Measurements from ENCODE around the gene TMEFF2.
"Not testable (repeated sequence)": the region's sequence is repeated elsewhere in the genome, so short reads cannot be mapped to it uniquely, and the experiment has no call there.

Gene TMEFF2

DNA sequence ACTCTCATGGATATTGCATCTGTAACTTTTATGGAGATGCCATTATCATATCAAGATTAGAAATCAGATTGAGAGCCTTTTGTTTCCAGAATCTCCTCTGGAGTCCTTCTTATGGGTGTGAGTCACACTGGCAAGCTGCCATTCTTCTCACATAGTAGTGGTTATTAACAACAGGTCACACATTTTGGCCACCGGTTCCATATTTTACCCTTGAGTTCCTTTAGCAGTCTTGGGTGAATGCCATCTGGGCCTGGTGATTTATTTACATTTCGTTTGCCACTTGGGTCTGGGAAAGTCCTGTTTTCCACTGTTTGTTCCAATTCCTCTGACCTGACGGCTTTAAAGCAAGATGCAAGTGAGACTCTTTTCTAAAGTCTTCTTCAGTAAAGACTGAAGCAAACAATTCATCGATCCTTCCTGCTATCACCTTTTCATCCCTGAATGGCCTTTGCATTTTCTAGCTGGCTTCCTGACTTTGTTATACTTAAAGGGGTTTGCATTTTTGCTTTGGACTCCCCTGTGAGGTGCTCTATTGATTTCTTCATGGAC, 267.3 kb downstream of the TMEFF2 start:
- DNase-seq, result no peak

DNA sequence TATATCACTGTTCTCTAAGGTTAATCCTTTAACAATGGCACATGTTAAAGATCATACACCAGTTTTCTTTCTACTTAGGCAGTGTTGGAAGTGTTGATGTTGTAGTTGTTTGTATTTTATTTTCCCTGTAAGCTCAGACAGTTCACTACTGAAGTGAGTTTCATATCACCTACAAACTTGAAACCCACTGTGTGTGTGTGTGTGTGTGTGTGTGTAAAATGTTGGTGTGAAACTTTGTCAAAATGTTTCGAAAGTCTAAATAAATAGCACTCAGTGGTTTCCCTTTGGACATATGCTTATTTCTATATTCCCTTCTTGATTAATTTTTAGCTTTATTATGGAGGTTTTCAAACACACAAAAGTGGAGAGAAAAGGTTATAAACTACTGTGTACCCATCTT, 268.1 kb downstream of the TMEFF2 start:
- no peak for DNase-seq

DNA sequence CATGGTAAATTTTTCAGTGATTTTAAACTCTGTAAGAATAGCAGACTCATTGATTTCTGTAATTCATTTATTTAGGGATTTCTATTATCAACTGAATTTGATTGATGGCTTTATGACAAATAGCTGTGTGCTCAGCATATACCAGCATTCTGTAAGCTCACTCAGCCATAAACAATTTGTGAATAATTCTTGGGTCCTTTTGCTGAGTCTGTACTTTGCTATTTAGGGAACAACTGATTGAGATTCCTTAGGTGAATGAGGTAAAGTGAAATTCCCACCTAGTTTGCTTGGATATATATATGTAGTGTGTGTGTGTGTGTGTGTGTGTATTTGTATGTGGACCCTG, 271.1 kb downstream of the TMEFF2 start:
- no peak for DNase-seq

DNA sequence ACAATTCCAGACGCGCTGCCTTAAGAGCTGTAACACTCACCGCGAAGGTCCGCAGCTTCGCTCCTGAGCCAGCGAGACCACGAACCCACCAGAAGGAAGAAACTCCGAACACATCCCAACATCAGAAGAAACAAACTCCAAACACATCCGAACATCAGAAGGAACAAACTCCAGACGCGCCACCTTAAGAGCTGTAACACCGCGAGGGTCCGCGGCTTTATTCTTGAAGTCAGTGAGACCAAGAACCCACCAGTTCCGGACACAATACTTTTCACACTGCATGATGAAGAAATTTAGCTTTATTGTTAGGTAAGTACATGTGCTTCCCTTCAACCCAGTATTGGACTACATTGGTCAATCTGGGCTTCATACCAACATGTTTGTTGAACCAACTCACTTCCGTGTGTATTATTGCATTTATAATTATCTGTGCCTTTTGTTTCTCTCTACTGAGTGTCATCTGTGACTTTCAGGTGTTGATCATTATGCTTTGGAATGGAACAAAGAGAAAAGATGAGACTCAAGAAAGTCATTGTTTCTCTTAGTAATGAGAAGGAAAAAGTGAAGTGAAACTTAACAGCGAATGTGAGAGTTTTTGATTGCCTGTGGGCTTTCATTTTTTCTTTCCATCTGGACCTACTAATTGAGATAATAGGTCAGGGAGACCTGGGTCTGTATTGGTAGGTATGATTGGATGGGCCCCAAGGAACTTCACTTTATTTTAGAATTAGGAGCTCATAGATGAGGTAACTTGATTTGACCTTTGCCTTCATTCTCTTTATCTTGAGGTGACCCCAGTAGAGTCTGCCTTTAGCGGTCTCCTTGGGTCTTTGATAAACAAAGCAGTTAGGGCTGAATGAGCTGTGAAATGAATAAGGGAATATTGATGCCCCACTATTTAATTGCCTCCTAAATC, 271.7 kb downstream of the TMEFF2 start:
- DNase-seq, result no peak

GRCh38 chr2:191921650-191922049, 273.1 kb downstream of the TMEFF2 start:
- DNase-seq, result not testable (repeated sequence)

- DNase-seq, result no peak
These were observed 274.2 kb downstream of the TMEFF2 start for GRCh38 chr2:191920502-191920901.

GRCh38 chr2:191917967-191918651, 276.6 kb downstream of the TMEFF2 start:
- DNase-seq, result no peak

DNA sequence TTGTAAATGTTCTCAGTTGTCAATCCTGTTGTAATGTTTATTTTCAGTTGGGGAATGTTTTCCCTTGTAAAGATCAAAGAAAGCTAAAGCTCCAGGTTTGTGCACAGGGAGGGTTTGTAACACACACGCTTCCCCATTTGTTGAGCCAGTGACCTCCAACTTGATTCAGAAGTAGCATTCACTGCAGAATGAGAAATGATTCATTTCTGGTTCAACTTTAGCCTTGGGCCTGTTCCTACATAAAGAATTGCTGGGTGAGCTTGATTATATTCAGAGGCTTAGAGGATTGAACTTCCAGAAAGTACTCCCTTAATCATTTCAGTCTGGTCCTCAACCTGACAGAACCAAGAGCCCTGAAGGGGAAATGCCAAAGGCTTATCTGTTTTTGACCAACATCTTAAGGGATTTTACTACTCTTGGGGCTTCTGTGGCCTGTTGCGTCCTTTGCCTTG, 277.3 kb downstream of the TMEFF2 start:
- DNase-seq, result no peak

DNA sequence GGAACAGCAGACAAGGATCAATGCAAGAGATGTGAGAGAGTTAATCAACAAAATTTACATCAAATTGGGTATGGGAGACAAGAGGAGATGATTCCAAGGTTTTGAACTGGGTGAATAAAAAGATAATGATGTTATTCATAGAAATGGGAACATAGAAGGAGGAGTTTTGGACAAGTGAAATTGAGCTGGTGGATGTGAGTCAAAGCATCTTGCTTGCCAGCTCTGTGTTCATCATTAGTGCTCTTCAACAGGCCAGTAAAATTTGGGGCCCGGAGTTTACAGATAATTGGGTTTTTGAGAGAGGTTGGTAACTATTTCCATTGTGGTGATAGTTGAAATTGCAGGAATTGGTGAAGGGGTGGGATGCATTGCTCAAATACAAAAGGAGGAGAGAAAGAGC, 277.9 kb downstream of the TMEFF2 start:
- no peak for DNase-seq

DNA sequence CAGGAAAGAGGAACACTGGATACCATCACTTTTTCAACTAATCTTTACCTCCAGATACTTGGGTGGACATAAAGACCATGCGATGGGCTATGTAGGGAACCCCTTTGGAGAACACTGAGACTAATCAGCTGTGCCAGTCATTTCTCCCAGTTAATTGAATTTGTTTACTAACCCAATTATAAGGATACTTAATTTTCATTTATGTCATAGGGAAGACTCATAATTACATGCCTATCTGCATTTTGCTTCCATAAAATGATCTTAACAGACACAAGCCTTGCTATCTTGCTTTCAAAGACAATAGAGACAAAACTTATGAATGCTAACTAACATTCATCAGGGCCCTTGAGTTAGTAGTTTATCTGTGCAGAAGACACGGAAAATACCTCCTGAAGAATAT, 279.0 kb downstream of the TMEFF2 start:
- DNase-seq, result no peak

GRCh38 chr2:191913796-191914195, 280.9 kb downstream of the TMEFF2 start:
- DNase-seq, result no peak

GRCh38 chr2:191912764-191913163, 282.0 kb downstream of the TMEFF2 start:
- no peak for DNase-seq

- DNase-seq, result no peak
These were observed 284.2 kb downstream of the TMEFF2 start for GRCh38 chr2:191910518-191910917.

DNA sequence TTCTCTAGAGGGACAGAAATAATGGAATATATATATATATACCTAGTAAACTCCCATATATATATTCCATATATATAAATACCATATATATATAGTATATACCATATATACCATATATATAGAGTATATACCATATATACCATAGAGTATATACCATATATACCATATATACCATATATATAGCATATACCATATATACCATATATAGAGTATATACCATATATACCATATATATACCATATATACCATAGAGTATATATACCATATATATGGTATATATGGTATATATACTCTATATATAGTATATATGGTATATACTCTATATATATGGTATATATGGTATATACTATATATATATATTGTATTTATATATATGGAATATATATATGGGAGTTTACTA, 285.9 kb downstream of the TMEFF2 start:
- DNase-seq, result no peak

DNA sequence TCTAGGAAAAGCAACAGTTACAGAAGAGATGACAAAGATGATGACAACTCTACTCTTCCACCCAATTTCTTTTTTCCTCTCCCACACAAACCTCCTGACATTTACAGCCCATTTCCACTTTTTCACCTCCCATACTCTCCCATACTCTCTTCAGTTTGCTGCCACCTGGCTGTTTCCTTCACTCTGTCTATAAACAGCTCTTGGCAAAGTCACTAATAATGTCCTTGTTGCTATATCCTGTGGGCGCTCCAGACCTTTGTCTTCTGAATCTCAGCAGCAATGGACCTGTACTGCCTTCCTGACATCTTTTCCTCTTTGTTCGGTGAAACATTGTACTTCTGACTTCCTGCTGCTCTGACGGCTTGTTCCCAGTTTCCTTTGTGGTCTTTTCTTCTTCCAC, 287.2 kb downstream of the TMEFF2 start:
- no peak for DNase-seq

- DNase-seq, result no peak
These were observed 287.6 kb downstream of the TMEFF2 start for GRCh38 chr2:191907091-191907490.

GRCh38 chr2:191905336-191905735, 289.4 kb downstream of the TMEFF2 start:
- no peak for DNase-seq

DNA sequence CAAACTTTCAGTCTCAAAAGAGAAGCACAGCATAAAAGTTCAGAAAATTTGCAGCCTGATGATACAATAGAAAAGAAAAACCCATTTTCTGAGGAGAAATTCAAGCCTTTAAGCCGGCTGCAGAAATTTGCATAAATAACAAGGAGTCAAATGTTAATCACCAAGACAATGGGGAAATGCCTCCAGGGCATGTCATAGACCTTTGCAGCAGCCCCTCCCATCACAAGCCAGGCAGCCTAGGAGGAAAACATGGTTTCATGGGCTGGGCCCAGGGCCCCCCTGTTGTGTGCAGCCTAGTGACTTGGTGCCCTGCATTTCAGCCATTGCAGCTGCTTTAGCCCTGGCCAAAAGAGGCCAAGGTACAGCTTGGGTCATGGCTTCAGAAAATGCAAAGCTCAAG, 293.7 kb downstream of the TMEFF2 start:
- DNase-seq, result no peak

DNA sequence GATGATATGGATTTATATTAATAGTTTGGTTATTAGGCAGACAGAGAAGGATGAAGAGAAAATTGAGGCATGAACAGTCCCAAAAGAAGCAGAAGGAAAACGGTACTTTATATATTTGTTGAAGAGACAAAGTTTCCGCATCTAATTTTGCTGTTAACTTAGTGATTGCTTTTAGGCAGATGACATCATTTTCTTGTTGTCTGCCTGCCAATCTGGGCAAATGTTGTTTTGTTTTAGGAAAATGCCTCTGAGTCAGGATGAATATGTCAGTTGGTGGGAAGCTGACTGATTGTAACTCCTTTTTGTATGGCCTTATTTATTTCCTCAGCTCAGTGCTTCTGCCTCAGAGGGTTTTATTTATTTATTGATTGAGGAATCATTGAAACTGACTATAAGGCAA, 295.3 kb downstream of the TMEFF2 start:
- no peak for DNase-seq

Measured in stimulated activated naive CD4-positive, alpha-beta T cell treated with Interleukin-2 at 50 U/mL for 16 hours (primary cell).